ENCODE results near the gene STK38L. TPM values are rescaled to one million over a fixed set of nuclear protein-coding genes. Genes with fewer than 3 reads are reported as not detected.

STK38L gene
- total RNA-seq (ENCODE audit: unreplicated experiment), result 31.4 TPM
- long read RNA-seq, full-length matches to known transcripts, result 6 of 11 reads
- long read RNA-seq, partial matches to known transcripts, result 3 of 11 reads
- long read RNA-seq, other reads (novel, unspliced or antisense), result 2 of 11 reads

GRCh38 chr12:27243804-27244688 is at the start of gene STK38L:
TSS of gene STK38L (plus strand) at chr12:27244286. CDS start at chr12:27297721, 53,435 bp downstream.
- DNase-seq, result peak; percentile 99
- H3K27me3 Mint-ChIP-seq (ENCODE audit: unreplicated experiment), result peaks cover 7% of the 10 kb centered on the region
- H3K36me3 Mint-ChIP-seq (ENCODE audit: unreplicated experiment), result no peaks in the 10 kb centered on the region
- peaks cover 4% of the 10 kb centered on the region for H3K9me3 Mint-ChIP-seq (ENCODE audit: unreplicated experiment)
- peak within 1 kb of the TSS; percentile 99 for H3K4me3 Mint-ChIP-seq (ENCODE audit: unreplicated experiment)
- H3K27ac Mint-ChIP-seq (ENCODE audit: unreplicated experiment), result peak within 1 kb of the TSS; percentile 97
- TF ChIP-seq CTCF (IDR thresholded peaks at IDR 0.05; ENCODE audit: partially characterized antibody, unreplicated experiment), result no peak
- peaks cover 14% of the 10 kb centered on the region for H3K4me1 Mint-ChIP-seq (ENCODE audit: low read depth, unreplicated experiment)

DNA sequence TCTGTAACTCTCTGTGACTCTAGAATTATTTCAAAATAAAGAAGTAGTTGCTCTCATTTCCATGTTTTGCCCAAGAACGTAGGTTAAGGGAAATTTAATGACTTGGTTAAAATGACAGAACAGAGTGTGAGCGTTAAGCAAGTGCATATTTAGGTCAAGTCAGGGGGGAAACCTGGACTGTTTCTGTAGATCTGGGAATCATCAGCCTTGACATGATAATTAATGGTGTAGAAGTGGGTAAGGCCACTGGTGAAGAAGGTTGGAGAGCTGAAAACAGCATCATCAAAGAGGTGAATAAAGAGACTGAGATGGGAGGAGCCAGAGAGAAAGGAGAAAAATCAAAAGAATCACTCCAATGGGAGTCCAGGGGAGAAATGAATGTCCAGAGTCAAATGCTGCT is 49.4 kb upstream of the STK38L start:
- no peaks in the 10 kb centered on the region for H3K36me3 Mint-ChIP-seq (ENCODE audit: unreplicated experiment)
- peaks cover 2% of the 10 kb centered on the region for H3K27me3 Mint-ChIP-seq (ENCODE audit: unreplicated experiment)
- no peak for TF ChIP-seq CTCF (IDR thresholded peaks at IDR 0.05; ENCODE audit: partially characterized antibody, unreplicated experiment)
- H3K4me3 Mint-ChIP-seq (ENCODE audit: unreplicated experiment), result no peak overlapping the region
- DNase-seq, result no peak
- no peaks in the 10 kb centered on the region for H3K9me3 Mint-ChIP-seq (ENCODE audit: unreplicated experiment)
- no peak overlapping the region for H3K27ac Mint-ChIP-seq (ENCODE audit: unreplicated experiment)
- no peaks in the 10 kb centered on the region for H3K4me1 Mint-ChIP-seq (ENCODE audit: low read depth, unreplicated experiment)

DNA sequence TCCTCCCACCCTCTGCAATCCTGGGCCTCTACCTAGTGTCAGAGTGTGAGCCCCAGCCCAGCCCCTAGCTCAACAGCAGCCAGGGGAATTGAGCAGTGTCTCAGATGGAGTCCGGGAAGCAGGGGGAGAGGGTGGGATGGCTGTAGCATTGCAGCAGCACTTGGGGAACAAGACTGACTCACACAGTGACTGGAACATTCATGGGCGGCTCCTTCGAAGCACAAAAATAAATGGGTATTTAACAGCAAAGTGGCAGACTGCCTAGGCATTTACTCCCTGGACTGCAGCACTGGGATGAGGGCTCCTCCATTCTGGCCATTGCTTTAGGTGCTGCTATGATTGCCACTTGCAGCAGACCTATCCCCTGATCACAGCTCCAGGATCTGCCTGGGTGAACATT is 46.0 kb upstream of the STK38L start:
- H3K9me3 Mint-ChIP-seq (ENCODE audit: unreplicated experiment), result no peaks in the 10 kb centered on the region
- TF ChIP-seq CTCF (IDR thresholded peaks at IDR 0.05; ENCODE audit: partially characterized antibody, unreplicated experiment), result no peak
- no peaks in the 10 kb centered on the region for H3K27me3 Mint-ChIP-seq (ENCODE audit: unreplicated experiment)
- H3K4me3 Mint-ChIP-seq (ENCODE audit: unreplicated experiment), result no peak overlapping the region
- H3K36me3 Mint-ChIP-seq (ENCODE audit: unreplicated experiment), result no peaks in the 10 kb centered on the region
- peak; percentile 35 for DNase-seq
- no peaks in the 10 kb centered on the region for H3K4me1 Mint-ChIP-seq (ENCODE audit: low read depth, unreplicated experiment)
- H3K27ac Mint-ChIP-seq (ENCODE audit: unreplicated experiment), result no peak overlapping the region

DNA sequence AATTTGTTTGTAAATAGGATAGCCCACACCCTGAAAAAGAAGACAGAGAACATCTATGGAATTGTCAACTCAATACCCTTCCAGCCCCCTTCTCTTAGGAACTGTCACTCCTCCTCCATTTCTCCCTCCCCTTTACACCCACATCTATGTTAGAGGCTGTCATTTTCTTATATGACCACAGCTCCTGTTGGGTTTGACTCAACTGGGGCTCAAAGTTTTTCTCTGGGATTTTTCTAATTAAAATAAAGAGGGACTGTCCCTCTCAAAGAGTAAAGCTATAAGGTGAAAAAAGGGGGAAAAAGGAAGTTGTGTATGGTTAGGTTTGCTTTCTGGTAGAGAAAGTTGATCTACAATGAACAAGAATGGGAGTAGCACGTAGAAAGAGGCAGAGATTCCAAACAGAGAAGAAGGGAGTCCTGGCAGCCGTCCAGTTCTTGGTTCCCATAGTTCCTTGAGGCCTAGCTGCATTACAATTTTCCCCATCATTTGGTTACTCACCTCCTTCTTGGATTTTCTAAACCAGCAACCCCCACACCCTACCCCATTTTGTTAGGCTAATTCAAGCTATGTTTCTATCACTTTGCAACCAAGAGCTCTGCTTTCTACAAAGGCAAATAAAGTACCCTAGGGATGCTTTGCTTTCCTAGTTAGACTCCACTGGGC is 44.3 kb upstream of the STK38L start:
- no peaks in the 10 kb centered on the region for H3K36me3 Mint-ChIP-seq (ENCODE audit: unreplicated experiment)
- no peaks in the 10 kb centered on the region for H3K4me1 Mint-ChIP-seq (ENCODE audit: low read depth, unreplicated experiment)
- no peak for TF ChIP-seq CTCF (IDR thresholded peaks at IDR 0.05; ENCODE audit: partially characterized antibody, unreplicated experiment)
- no peaks in the 10 kb centered on the region for H3K9me3 Mint-ChIP-seq (ENCODE audit: unreplicated experiment)
- no peak overlapping the region for H3K4me3 Mint-ChIP-seq (ENCODE audit: unreplicated experiment)
- no peak for DNase-seq
- H3K27ac Mint-ChIP-seq (ENCODE audit: unreplicated experiment), result no peak overlapping the region
- no peaks in the 10 kb centered on the region for H3K27me3 Mint-ChIP-seq (ENCODE audit: unreplicated experiment)
